GM10248 (cell line): ENCODE measurements around the gene MET.
"Not testable (repeated sequence)": the region's sequence is repeated elsewhere in the genome, so short reads cannot be mapped to it uniquely, and the experiment has no call there.

Experiments used
- CTCF ChIA-PET: fragments of 300-600 bp; sonication (Branson Sonifier 250); formaldehyde crosslinking; extraction: SDS; loops from one replicate; lab custom pipeline; 2021; ENCODE audit warnings: antibody characterized with exemption; lab: Yijun Ruan, JAX
- POLR2A ChIA-PET: fragments of 350-650 bp; sonication (Branson Sonifier 250); formaldehyde crosslinking; extraction: SDS; loops from one replicate; lab custom pipeline; 2020; ENCODE audit warnings: antibody characterized with exemption; lab: Yijun Ruan, JAX
- DNase-seq: peaks from one replicate; pipeline ENCODE4 v3.0.0; 2012; ENCODE audit errors: extremely low spot score
- CTCF ChIP-seq: IDR thresholded peaks from 2 replicates; pipeline ENCODE4 v1.5.1; 2012; ENCODE audit warnings: mild to moderate bottlenecking, low read depth; ENCODE audit errors: extremely low read depth, missing control alignments, control extremely low read depth

MET gene

GRCh38 chr7:116647290-116647689, 24.7 kb upstream of the MET start:
- no peak for TF ChIP-seq CTCF
- DNase-seq, result no peak
- ChIA-PET CTCF (interaction anchor here (1.2 to 1.8 kb wide), 4 partner anchors 10 to 23 kb away, joined by 3 to 6 read pairs (median 3); no protein-coding TSS in a partner anchor), POLR2A (no interaction called here)

GRCh38 chr7:116647861-116648260, 24.1 kb upstream of the MET start:
- ChIA-PET POLR2A (no interaction called here), CTCF (interaction anchor here (1.8 kb wide), 1 partner anchor 9 kb away, joined by 6 read pairs; no protein-coding TSS in a partner anchor)
- TF ChIP-seq CTCF, result no peak
- no peak for DNase-seq

GRCh38 chr7:116650436-116650835, 21.6 kb upstream of the MET start:
- no peak for TF ChIP-seq CTCF
- ChIA-PET CTCF (no interaction called here), POLR2A (no interaction called here)
- no peak for DNase-seq

GRCh38 chr7:116652793-116653192, 19.2 kb upstream of the MET start:
- ChIA-PET POLR2A (no interaction called here), CTCF (interaction anchor here (0.9 to 2.3 kb wide), 6 partner anchors 8 to 65 kb away, joined by 3 to 5 read pairs (median 4); partner anchors contain the start of gene MET)
- no peak for TF ChIP-seq CTCF
- DNase-seq, result no peak

- CTCF ChIA-PET, result interaction anchor here (0.9 to 2.3 kb wide), 5 partner anchors 11 to 65 kb away, joined by 3 to 5 read pairs (median 3); partner anchors contain the start of gene MET
- POLR2A ChIA-PET, result no interaction called here
- TF ChIP-seq CTCF, result no peak
- DNase-seq, result no peak
These were observed 18.8 kb upstream of the MET start for GRCh38 chr7:116653204-116653603.

- TF ChIP-seq CTCF, result no peak
- no peak for DNase-seq
- CTCF ChIA-PET, result interaction anchor here (0.9 to 2.3 kb wide), 5 partner anchors 12 to 66 kb away, joined by 3 to 5 read pairs (median 3); partner anchors contain the start of gene MET
- POLR2A ChIA-PET, result no interaction called here
These were observed 18.4 kb upstream of the MET start for GRCh38 chr7:116653646-116654045.

- POLR2A ChIA-PET, CTCF ChIA-PET, DNase-seq: not testable (repeated sequence)
These were observed 12.7 kb upstream of the MET start for GRCh38 chr7:116659248-116659647.
